ENCODE results near the gene STK10.

DNA sequence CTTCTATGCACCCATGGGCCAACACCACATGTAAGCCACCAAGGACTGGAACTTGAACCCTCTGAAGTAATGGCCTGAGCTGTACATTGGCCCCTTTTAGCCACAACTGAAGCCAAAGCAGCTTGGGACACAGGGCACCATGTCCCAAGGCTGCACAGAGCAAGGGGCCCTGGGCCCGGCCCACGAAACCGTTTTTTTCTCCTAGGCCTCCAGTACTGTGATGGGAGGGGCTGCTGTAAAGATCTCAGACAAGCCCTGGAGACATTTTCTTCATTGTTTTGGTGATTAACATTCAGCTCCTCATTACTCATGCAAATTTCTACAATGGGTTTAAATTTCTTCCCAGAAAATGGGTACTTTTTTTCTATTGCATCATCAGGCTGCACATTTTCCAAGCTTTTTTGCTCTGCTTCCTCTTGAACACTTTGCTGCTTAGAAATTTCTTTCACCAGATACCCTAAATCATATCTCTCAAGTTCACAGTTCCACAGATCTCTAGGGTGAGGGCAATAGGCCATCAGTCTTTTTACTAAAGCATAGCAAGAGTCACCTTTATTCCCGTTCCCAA is 156.0 kb downstream of the STK10 start:
- TF ChIP-seq EZH2 (IDR thresholded peaks at IDR 0.05): no peak
- no peak for TF ChIP-seq POLR2AphosphoS5 (IDR thresholded peaks at IDR 0.05; ENCODE audit: borderline replicate concordance, low read depth, low read length)
- TF ChIP-seq FOXP2 (optimal IDR thresholded peaks at IDR 0.05; ENCODE audit: control extremely low read depth, extremely low read length, insufficient read depth): no peak

Measured in SK-N-MC (cell line).